ENCODE data around the gene IL1RAP. TPM values are rescaled to one million over a fixed set of nuclear protein-coding genes. Genes with fewer than 3 reads are reported as not detected.

Gene IL1RAP
- total RNA-seq, 4 donors from 2014 or later, result 30.7 to 44.5 (median 32.1) TPM

DNA sequence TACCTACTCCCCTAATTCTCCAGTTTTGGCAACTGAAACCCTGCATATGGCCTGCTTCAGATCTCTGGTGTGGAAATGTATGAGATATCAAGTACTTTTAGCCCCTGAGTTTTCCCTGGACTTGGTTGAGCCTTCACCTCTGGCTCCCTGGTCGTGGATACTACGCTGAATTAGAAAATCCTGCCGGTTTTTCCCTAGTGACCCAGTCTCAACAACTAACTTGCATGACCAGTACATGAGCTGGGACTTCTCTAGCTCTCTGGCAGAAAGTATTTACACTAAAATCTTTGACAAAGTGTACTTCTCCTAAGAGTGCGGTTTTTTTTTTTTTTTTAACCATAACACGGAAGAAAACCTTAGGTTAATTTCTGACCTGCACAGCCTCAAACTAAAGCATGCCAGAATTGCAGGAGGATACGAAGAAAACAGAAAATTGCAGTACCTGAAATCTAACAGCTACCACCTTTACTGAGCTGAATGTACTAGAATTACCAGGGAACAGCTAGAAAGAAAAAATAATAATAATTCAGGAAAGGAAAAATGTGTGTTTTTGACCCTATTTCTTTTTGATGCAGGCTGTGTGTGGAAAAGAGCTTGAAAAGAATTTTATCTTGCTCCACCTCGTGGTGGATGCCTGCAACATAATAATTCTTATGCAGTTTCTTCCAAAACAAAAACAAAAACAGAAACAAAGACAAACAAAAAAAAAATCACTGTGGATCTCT, 183.1 kb downstream of the IL1RAP start:
- no peaks in the 10 kb centered on the region for H3K9me3 ChIP-seq
- no peaks in the 10 kb centered on the region for H3K27me3 ChIP-seq
- no peak overlapping the region for H3K27ac ChIP-seq
- intact Hi-C loops (cut with DNase I), result no loop called here
- no peaks in the 10 kb centered on the region for H3K36me3 ChIP-seq
- H3K4me3 ChIP-seq, result no peak overlapping the region
- 38 to 48% methylated on average over 7 of the region's 7 CpGs for WGBS, 2 donors
- TF ChIP-seq, protein P1, sequence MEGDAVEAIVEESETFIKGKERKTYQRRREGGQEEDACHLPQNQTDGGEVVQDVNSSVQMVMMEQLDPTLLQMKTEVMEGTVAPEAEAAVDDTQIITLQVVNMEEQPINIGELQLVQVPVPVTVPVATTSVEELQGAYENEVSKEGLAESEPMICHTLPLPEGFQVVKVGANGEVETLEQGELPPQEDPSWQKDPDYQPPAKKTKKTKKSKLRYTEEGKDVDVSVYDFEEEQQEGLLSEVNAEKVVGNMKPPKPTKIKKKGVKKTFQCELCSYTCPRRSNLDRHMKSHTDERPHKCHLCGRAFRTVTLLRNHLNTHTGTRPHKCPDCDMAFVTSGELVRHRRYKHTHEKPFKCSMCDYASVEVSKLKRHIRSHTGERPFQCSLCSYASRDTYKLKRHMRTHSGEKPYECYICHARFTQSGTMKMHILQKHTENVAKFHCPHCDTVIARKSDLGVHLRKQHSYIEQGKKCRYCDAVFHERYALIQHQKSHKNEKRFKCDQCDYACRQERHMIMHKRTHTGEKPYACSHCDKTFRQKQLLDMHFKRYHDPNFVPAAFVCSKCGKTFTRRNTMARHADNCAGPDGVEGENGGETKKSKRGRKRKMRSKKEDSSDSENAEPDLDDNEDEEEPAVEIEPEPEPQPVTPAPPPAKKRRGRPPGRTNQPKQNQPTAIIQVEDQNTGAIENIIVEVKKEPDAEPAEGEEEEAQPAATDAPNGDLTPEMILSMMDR (IDR thresholded peaks at IDR 0.05), result peak in 5 of 6 experiments; percentile 33 to 69 (median 51)
- TF ChIP-seq POLR2A (IDR thresholded peaks at IDR 0.05), result no peak
- DNase-seq, result no peak
- H3K4me1 ChIP-seq, result peaks cover 0 to 13% (median 0%) of the 10 kb centered on the region in 3 donors

DNA sequence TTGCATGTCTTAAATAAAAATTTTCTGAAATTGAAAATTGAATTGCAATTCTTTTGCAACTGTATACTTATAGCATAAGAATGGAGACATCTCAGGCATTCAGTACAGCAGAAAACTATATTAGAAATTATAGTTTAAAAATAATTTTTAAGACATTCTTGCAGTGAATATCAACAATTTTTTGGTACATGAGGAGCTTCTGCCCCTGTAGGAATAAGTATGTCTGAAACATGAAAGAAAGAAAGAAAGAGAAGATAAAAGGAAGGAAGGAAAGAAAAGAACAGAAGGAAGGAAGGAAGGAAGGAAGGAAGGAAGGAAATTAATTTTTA, 183.6 kb downstream of the IL1RAP start:
- no peaks in the 10 kb centered on the region for H3K27me3 ChIP-seq
- H3K4me1 ChIP-seq, result peaks cover 0 to 13% (median 0%) of the 10 kb centered on the region in 3 donors
- H3K4me3 ChIP-seq, result no peak overlapping the region
- DNase-seq, result no peak
- no peak overlapping the region for H3K27ac ChIP-seq
- H3K9me3 ChIP-seq, result no peaks in the 10 kb centered on the region
- TF ChIP-seq, protein P1 (IDR thresholded peaks at IDR 0.05), result no peak
- TF ChIP-seq POLR2A (IDR thresholded peaks at IDR 0.05), result no peak
- intact Hi-C loops (cut with DNase I), result no loop called here
- no peaks in the 10 kb centered on the region for H3K36me3 ChIP-seq

DNA sequence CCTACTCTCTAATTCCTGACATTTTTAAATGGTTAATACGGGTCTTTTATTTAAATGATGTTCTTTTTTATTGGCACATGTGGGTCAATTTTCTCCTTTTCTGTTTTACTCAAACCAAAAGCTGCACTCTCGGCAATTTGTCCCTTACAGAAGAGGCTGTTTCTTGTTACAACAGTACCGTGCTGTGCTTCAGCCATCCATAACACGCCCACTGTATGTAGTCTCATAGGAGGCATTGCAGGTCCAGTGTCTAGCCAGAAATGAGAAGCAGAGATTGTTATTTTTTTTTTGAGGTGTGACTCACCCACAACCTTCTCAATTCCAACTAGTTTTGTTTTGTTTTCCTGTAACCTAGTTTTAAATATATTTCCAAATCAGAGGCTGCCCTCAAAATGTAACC, 184.0 kb downstream of the IL1RAP start:
- H3K9me3 ChIP-seq, result no peaks in the 10 kb centered on the region
- H3K4me3 ChIP-seq, result no peak overlapping the region
- intact Hi-C loops (cut with DNase I), result no loop called here
- H3K27ac ChIP-seq, result no peak overlapping the region
- 31 to 39% methylated on average over 4 of the region's 4 CpGs for WGBS, 2 donors
- no peaks in the 10 kb centered on the region for H3K36me3 ChIP-seq
- H3K27me3 ChIP-seq, result no peaks in the 10 kb centered on the region
- TF ChIP-seq, protein P1 (IDR thresholded peaks at IDR 0.05), result no peak
- TF ChIP-seq POLR2A (IDR thresholded peaks at IDR 0.05), result no peak
- H3K4me1 ChIP-seq, result peaks cover 0 to 13% (median 0%) of the 10 kb centered on the region in 3 donors
- no peak for DNase-seq

DNA sequence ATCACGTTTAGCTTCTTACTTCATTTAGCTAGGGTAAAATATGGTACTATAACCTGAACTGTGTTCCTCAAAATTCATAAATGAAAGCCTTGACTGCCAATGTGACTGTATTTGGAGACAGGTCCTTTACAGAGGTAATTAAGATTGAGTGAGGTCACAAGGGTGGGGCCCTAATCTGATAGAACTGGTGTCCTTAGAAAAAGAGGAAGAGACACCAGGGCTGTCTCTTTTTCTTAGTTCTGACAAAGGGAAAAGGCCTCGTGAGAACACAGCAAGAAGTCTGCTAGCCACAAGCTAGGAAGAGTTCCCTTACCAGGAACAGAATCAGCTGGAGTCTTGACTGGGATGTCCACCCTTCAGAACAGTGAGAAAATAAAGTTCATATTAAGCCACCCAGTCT, 185.9 kb downstream of the IL1RAP start:
- Histone ChIP-seq H3K4me1 (peaks cover 0 to 13% (median 0%) of the 10 kb centered on the region in 3 donors), H3K4me3 (no peak overlapping the region), H3K9me3 (no peaks in the 10 kb centered on the region), H3K36me3 (no peaks in the 10 kb centered on the region), H3K27ac (no peak overlapping the region), H3K27me3 (no peaks in the 10 kb centered on the region)
- no peak for TF ChIP-seq POLR2A (IDR thresholded peaks at IDR 0.05)
- TF ChIP-seq, protein P1 (IDR thresholded peaks at IDR 0.05), result no peak
- WGBS, 2 donors, result 76 to 82% methylated on average over 2 of the region's 2 CpGs
- DNase-seq, result no peak
- intact Hi-C loops (cut with DNase I), result no loop called here

DNA sequence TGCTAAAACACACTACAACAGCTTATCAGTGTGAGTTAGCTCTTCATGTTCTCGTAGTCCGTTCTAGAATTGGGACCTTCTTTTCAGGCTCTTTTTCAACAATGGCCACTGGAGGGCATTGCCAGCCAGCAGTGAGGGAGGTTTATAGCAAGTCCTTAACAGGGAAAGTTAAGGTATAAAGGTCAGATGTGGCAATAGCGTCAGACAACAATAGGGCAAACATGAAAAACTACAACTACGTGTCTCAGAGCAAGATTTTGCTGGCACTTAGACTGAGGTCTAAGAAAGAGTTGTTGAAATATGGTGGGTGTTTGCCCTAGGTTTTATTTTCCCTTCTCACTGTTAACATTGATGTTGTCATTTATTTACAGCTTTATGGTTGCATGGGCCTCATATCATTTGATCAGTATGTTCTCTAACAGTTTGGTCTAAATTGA, 187.2 kb downstream of the IL1RAP start:
- H3K27ac ChIP-seq, result no peak overlapping the region
- intact Hi-C loops (cut with DNase I), result no loop called here
- no peak for DNase-seq
- no peaks in the 10 kb centered on the region for H3K9me3 ChIP-seq
- 20 to 21% methylated on average over 4 of the region's 4 CpGs for WGBS, 2 donors
- no peaks in the 10 kb centered on the region for H3K36me3 ChIP-seq
- no peak overlapping the region for H3K4me3 ChIP-seq
- TF ChIP-seq POLR2A (IDR thresholded peaks at IDR 0.05), result no peak
- TF ChIP-seq, protein P1 (IDR thresholded peaks at IDR 0.05), result peak in 5 of 6 experiments; percentile 34 to 64 (median 50)
- peaks cover 0 to 13% (median 0%) of the 10 kb centered on the region in 3 donors for H3K4me1 ChIP-seq
- no peaks in the 10 kb centered on the region for H3K27me3 ChIP-seq
